GM12873 (cell line): ENCODE measurements around the gene DSCAML1.

Source experiments
- TF ChIP-seq, protein P1 (sequence below): IDR thresholded peaks from 2 replicates; pipeline ENCODE4 v1.5.1; 2012; ENCODE audit warnings: low read depth, mild to moderate bottlenecking, moderate library complexity, low read length, control low read depth; ENCODE audit not compliant: insufficient read depth; ENCODE audit errors: missing control alignments

DSCAML1 gene

DNA sequence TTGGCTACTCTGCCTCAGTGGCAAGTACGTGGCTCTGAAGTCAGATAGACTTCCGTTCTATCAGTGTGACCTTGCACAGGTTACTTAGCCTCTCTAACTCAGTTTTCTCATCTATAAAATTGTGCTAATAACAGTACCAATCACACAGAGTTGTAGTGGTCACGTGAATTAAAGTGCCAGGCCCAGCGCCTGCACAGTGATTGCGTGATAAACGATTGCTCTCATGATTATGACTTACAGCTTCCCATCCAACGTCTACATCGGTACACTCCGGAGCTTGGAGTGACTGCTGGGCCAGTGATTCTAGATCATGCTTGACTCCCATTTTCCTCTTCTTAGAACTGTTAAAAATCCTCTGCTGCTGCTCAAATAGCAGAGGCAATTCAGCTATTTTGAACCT, 247.6 kb downstream of the DSCAML1 start:
- TF ChIP-seq, protein P1, sequence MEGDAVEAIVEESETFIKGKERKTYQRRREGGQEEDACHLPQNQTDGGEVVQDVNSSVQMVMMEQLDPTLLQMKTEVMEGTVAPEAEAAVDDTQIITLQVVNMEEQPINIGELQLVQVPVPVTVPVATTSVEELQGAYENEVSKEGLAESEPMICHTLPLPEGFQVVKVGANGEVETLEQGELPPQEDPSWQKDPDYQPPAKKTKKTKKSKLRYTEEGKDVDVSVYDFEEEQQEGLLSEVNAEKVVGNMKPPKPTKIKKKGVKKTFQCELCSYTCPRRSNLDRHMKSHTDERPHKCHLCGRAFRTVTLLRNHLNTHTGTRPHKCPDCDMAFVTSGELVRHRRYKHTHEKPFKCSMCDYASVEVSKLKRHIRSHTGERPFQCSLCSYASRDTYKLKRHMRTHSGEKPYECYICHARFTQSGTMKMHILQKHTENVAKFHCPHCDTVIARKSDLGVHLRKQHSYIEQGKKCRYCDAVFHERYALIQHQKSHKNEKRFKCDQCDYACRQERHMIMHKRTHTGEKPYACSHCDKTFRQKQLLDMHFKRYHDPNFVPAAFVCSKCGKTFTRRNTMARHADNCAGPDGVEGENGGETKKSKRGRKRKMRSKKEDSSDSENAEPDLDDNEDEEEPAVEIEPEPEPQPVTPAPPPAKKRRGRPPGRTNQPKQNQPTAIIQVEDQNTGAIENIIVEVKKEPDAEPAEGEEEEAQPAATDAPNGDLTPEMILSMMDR, result no peak

DNA sequence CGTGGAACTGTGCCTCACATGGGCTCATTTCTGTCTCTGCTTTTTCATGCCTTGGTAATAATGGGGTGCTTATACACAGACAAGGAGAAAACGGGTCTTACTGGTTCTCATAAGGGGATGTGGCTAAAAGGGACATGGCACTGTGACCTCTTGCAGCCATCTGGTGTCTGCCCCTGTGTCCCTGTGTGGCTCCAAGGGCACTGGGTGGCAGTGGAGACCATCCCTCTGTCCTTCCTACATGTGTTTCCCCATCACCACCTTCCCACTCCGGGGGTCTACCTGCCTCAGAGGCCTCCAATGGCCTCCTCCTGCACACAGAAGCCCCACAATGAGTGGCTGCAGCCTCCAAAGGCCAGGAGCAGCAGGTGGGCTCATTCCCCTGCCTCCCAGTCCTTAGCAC, 248.1 kb downstream of the DSCAML1 start:
- TF ChIP-seq, protein P1, result no peak

DNA sequence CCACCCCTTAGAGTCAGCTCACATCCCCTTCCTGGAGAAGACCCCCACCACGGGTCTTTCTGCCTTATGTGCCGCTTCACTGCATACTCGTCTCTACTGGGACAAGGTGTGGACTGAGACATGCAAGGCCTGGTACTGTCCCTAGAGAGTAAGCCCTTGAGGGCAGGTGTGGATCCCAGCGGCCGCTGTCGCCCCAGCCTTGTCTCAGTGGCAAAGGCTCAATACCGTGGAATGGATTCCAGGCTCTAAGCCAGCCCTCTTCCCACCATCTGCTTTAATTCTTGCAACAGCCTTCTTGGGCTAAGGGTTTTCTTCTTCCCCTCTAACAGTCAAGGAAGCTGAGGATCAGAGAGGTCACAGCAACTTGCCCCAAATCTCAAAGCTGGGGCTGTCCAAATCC, 249.1 kb downstream of the DSCAML1 start:
- TF ChIP-seq, protein P1, result no peak

DNA sequence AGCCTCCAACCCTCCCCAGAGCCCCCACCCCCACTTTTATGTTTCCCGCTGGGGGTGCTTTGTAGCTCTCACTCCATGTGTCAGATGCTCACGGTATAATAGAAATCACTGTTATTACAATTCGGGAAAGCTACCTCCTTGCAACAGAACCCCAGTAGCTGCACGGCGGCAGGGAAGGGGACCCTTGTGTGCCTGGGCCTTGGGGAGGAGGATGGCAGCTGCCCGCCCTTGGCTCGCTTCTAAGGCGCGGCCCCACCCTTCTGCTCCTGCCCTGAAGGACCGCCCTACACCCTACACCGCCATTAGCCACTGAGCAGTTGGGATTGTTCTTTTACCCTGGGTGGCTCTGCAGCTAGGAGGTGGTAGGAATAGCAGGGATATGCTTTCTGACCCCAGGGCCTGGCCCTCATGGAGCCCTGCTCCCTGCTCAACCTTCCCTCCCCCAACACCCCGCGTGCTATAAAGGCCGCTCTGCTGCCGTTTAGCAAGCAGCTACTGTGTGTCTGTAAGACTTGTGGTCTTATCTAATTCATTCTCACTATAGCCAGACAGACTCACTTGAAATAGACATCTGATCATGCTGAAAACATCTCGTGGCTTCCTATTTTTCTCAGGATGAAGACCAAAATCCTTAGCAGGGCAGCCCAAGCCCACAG, 249.7 kb downstream of the DSCAML1 start:
- TF ChIP-seq, protein P1, result no peak

DNA sequence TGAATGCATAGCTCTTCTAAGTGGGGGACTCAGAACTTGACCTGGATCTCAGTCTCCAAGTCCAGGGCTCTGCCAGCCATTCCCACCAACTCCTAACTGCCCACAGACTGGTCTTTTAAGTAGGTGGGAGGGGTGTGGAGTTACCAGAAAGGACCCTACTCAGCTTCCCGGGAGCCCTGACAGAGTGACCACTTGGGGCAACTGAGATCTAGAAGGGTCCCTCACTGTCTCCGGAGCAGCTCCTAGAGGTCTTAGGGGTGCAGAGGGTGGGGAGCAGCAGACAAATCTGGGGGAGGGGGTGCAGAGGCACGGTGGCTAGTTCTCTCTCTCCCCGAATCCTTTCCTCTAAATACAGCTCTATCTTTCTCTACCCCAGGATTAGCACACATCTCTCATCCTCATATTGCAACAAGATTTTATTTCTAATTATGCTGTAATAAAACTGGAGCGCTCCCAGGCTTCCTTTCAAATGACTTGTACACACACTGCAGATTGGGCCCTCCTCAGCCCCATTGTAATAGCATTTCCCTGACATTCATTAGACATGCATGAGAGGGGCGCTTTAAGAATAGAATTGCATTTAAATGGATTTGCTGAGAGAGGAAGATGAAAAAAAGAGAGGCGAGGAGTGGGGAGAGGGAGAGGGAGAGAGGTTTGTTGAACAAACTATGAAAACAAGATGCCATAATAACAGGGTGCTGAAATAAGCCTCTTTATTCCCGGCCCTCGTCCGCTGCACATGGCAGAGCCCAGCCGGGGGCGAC, 250.4 kb downstream of the DSCAML1 start:
- TF ChIP-seq, protein P1, result no peak

DNA sequence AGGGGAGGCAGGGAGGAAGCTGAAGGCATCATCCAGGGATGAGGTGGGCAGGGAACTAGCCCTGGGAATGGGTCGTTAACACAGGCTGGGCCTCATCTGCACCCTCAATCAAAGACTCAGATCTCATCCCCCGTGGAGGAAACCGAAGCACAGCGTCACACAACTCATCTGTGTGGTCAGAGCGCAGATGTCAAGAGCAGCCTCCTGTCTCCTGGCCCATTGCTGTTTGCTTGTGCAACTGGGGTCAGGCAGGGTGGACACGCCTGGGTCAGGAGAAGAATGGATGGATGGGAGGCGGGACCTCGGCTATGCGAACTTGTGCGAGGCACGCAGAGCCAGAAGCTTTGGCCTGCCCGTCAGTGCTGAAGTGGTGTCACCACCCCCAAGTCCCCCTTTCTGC, 251.3 kb downstream of the DSCAML1 start:
- TF ChIP-seq, protein P1, result no peak

DNA sequence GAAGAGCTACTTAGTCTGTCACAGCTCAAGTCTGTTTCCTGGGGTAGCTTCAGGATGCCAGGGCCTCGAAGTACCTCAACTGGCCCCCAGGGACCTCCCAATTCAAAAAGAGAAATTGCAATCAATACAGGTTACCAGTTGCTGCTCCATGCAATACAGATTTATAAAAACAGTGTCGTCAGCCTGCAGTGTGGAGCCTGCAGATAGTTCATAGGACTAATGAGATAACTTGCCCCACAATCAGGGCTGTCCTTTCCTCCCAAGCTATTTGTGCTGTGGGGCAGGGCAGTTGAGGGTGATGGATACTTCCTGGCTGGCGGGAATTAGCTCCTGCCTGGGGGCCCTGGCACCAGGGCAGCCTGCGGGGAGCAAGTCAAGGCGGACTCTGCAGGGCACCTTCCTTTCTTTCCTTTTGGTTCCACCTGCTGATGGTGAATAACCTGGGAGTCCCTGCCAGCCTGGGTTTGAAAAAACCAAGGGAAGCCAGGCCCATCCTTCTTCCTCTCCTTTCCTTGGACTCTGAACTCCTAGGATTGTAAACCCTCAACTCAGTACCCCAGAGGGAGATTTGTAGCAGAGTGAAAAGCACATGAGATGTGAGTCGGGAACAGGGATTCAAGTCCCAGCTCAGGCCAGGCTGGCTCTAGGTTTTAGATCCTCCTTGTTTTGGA, 252.8 kb downstream of the DSCAML1 start:
- TF ChIP-seq, protein P1, result no peak
